Karpas-422 (cell line): ENCODE results near the gene PHOSPHO1. TPM values are rescaled to one million over a fixed set of nuclear protein-coding genes. Genes with fewer than 3 reads are reported as not detected.
A peak's percentile ranks its signal among the peaks of the same experiment; 100 is the strongest.

Experiments used
- DNase-seq: peaks from one replicate; pipeline ENCODE4 v3.0.0-alpha.2; 2015
- H2AFZ ChIP-seq: fragments of 200-600 bp; sonication (generic); 2 replicates; pipeline ENCODE4 v1.6.1; 2014; ENCODE audit warnings: antibody characterized with exemption, low read length, mixed read lengths
- H3K27ac ChIP-seq: fragments of 200-600 bp; sonication (generic); 2 replicates; pipeline ENCODE4 v1.5.1; 2014; ENCODE audit warnings: mild to moderate bottlenecking, low read length, moderate library complexity
- H3K27me3 ChIP-seq: fragments of 200-600 bp; sonication (generic); 2 replicates; pipeline ENCODE4 v1.6.1; 2014; ENCODE audit warnings: low read length, mixed read lengths
- H3K36me3 ChIP-seq: fragments of 200-600 bp; sonication (generic); 2 replicates; pipeline ENCODE4 v1.6.1; 2014; ENCODE audit warnings: low read length, mixed read lengths; ENCODE audit not compliant: insufficient read depth
- H3K4me1 ChIP-seq: fragments of 200-600 bp; sonication (generic); 2 replicates; pipeline ENCODE4 v1.6.1; 2014; ENCODE audit warnings: mild to moderate bottlenecking, low read length, mixed read lengths
- H3K4me2 ChIP-seq: fragments of 200-600 bp; sonication (generic); 2 replicates; pipeline ENCODE4 v1.6.1; 2014; ENCODE audit warnings: low read length, low read depth, mild to moderate bottlenecking; ENCODE audit not compliant: poor library complexity, severe bottlenecking
- H3K4me3 ChIP-seq: fragments of 200-600 bp; sonication (generic); 2 replicates; pipeline ENCODE4 v1.5.1; 2014; ENCODE audit warnings: mild to moderate bottlenecking, antibody characterized with exemption, low read length, mixed read lengths
- H3K79me2 ChIP-seq: fragments of 200-600 bp; sonication (generic); 2 replicates; pipeline ENCODE4 v1.6.1; 2014; ENCODE audit warnings: mild to moderate bottlenecking, low read length, mixed read lengths
- H3K9ac ChIP-seq: fragments of 200-600 bp; sonication (generic); 2 replicates; pipeline ENCODE4 v1.6.0; 2014; ENCODE audit warnings: low read length
- H3K9me2 ChIP-seq: fragments of 200-600 bp; sonication (generic), shearing (Covaris generic); replicated peaks from 2 replicates; pipeline ENCODE4 v1.6.0; 2014; ENCODE audit warnings: mild to moderate bottlenecking, low read length, moderate library complexity; ENCODE audit not compliant: insufficient read depth
- H3K9me3 ChIP-seq: fragments of 300-700, 200-600 bp; sonication (generic); 2 replicates; pipeline ENCODE4 v1.6.1; 2014; ENCODE audit warnings: low read length, mixed read lengths
- H4K20me1 ChIP-seq: fragments of 200-600 bp; sonication (generic); 2 replicates; pipeline ENCODE4 v1.6.1; 2014; ENCODE audit warnings: mild to moderate bottlenecking, antibody characterized with exemption, low read length, low read depth; ENCODE audit not compliant: insufficient read depth
- total RNA-seq: library from RNA; depleted of rRNA; stranded (reverse); fragments of >200 nt; shearing (Covaris generic); gene quantifications from 2 replicates; pipeline ENCODE4 v1.2.3, GENCODE V29; 2014; ENCODE audit warnings: low replicate concordance

PHOSPHO1 gene
- total RNA-seq, 1 experiment from 2014 or later = not detected

- H3K27me3 ChIP-seq = no peaks in the 10 kb centered on the region
- H2AFZ ChIP-seq = no peak overlapping the region
- no peaks in the 10 kb centered on the region for H3K36me3 ChIP-seq
- H3K27ac ChIP-seq = no peak overlapping the region
- no peaks in the 10 kb centered on the region for H3K9me2 ChIP-seq
- H3K4me2 ChIP-seq = no peak overlapping the region
- no peak overlapping the region for H3K9ac ChIP-seq
- H4K20me1 ChIP-seq = no peaks in the 10 kb centered on the region
- H3K4me3 ChIP-seq = no peak overlapping the region
- H3K79me2 ChIP-seq = no peaks in the 10 kb centered on the region
- H3K9me3 ChIP-seq = no peaks in the 10 kb centered on the region
- DNase-seq = peak; percentile 42
- peaks cover 9% of the 10 kb centered on the region for H3K4me1 ChIP-seq
Measured at GRCh38 chr17:49252148-49252695, 21.6 kb upstream of the PHOSPHO1 start.

- H3K9me3 ChIP-seq = no peaks in the 10 kb centered on the region
- H3K36me3 ChIP-seq = no peaks in the 10 kb centered on the region
- H3K79me2 ChIP-seq = no peaks in the 10 kb centered on the region
- H4K20me1 ChIP-seq = no peaks in the 10 kb centered on the region
- no peak overlapping the region for H3K27ac ChIP-seq
- H3K27me3 ChIP-seq = no peaks in the 10 kb centered on the region
- no peak overlapping the region for H3K4me3 ChIP-seq
- H3K9me2 ChIP-seq = no peaks in the 10 kb centered on the region
- DNase-seq = peak; percentile 38
- H2AFZ ChIP-seq = no peak overlapping the region
- no peak overlapping the region for H3K9ac ChIP-seq
- no peak overlapping the region for H3K4me2 ChIP-seq
- H3K4me1 ChIP-seq = peaks cover 9% of the 10 kb centered on the region
Measured at GRCh38 chr17:49249890-49250522, 19.4 kb upstream of the PHOSPHO1 start.

- Histone ChIP-seq H2AFZ (no peak overlapping the region), H3K4me1 (peaks cover 9% of the 10 kb centered on the region), H3K36me3 (no peaks in the 10 kb centered on the region), H3K79me2 (no peaks in the 10 kb centered on the region), H3K9me3 (no peaks in the 10 kb centered on the region), H3K9ac (no peak overlapping the region), H3K4me2 (peak overlapping the region; percentile 7), H3K4me3 (no peak overlapping the region), H3K27ac (no peak overlapping the region), H4K20me1 (no peaks in the 10 kb centered on the region), H3K9me2 (no peaks in the 10 kb centered on the region), H3K27me3 (no peaks in the 10 kb centered on the region)
- peak; percentile 37 for DNase-seq
Measured at GRCh38 chr17:49249292-49249794, 18.8 kb upstream of the PHOSPHO1 start.

GRCh38 chr17:49247944-49248343 lies 17.4 kb upstream of the PHOSPHO1 start:
- H3K4me1 ChIP-seq = peaks cover 9% of the 10 kb centered on the region
- H3K27ac ChIP-seq = no peak overlapping the region
- H3K27me3 ChIP-seq = no peaks in the 10 kb centered on the region
- no peaks in the 10 kb centered on the region for H3K9me3 ChIP-seq
- H3K36me3 ChIP-seq = no peaks in the 10 kb centered on the region
- H2AFZ ChIP-seq = no peak overlapping the region
- no peaks in the 10 kb centered on the region for H3K9me2 ChIP-seq
- H3K4me2 ChIP-seq = no peak overlapping the region
- H3K79me2 ChIP-seq = no peaks in the 10 kb centered on the region
- no peaks in the 10 kb centered on the region for H4K20me1 ChIP-seq
- no peak overlapping the region for H3K4me3 ChIP-seq
- H3K9ac ChIP-seq = no peak overlapping the region
- DNase-seq = no peak

- H3K4me1 ChIP-seq = peaks cover 9% of the 10 kb centered on the region
- H4K20me1 ChIP-seq = no peaks in the 10 kb centered on the region
- H3K36me3 ChIP-seq = no peaks in the 10 kb centered on the region
Measured at GRCh38 chr17:49244839-49245238, 14.3 kb upstream of the PHOSPHO1 start.

GRCh38 chr17:49242813-49243212 lies 12.2 kb upstream of the PHOSPHO1 start:
- no peak overlapping the region for H3K4me3 ChIP-seq

More at GRCh38 chr17:49244839-49245238, 14.3 kb upstream of the PHOSPHO1 start:
- H3K27me3 ChIP-seq = no peaks in the 10 kb centered on the region
- no peak overlapping the region for H3K4me3 ChIP-seq
- H3K79me2 ChIP-seq = no peaks in the 10 kb centered on the region
- no peak overlapping the region for H2AFZ ChIP-seq
- DNase-seq = no peak
- no peaks in the 10 kb centered on the region for H3K9me3 ChIP-seq
- H3K9ac ChIP-seq = no peak overlapping the region
- H3K4me2 ChIP-seq = no peak overlapping the region
- H3K9me2 ChIP-seq = no peaks in the 10 kb centered on the region
- H3K27ac ChIP-seq = no peak overlapping the region

GRCh38 chr17:49241692-49242397 lies 11.3 kb upstream of the PHOSPHO1 start:
- no peaks in the 10 kb centered on the region for H3K36me3 ChIP-seq
- no peak for DNase-seq
- no peak overlapping the region for H3K9ac ChIP-seq
- H3K4me2 ChIP-seq = no peak overlapping the region
- H3K9me3 ChIP-seq = no peaks in the 10 kb centered on the region
- no peak overlapping the region for H3K4me3 ChIP-seq
- H3K79me2 ChIP-seq = no peaks in the 10 kb centered on the region
- no peak overlapping the region for H2AFZ ChIP-seq
- H3K27me3 ChIP-seq = no peaks in the 10 kb centered on the region
- H3K27ac ChIP-seq = no peak overlapping the region
- no peaks in the 10 kb centered on the region for H3K9me2 ChIP-seq
- no peaks in the 10 kb centered on the region for H4K20me1 ChIP-seq
- H3K4me1 ChIP-seq = no peaks in the 10 kb centered on the region

More at GRCh38 chr17:49242813-49243212, 12.2 kb upstream of the PHOSPHO1 start:
- no peaks in the 10 kb centered on the region for H3K9me2 ChIP-seq
- H4K20me1 ChIP-seq = no peaks in the 10 kb centered on the region
- no peak overlapping the region for H3K27ac ChIP-seq
- H3K36me3 ChIP-seq = no peaks in the 10 kb centered on the region
- no peak overlapping the region for H3K4me2 ChIP-seq
- no peak overlapping the region for H3K9ac ChIP-seq
- no peaks in the 10 kb centered on the region for H3K9me3 ChIP-seq
- no peak overlapping the region for H2AFZ ChIP-seq
- no peaks in the 10 kb centered on the region for H3K27me3 ChIP-seq
- DNase-seq = no peak
- no peaks in the 10 kb centered on the region for H3K79me2 ChIP-seq
- H3K4me1 ChIP-seq = no peaks in the 10 kb centered on the region

GRCh38 chr17:49241040-49241439 lies 10.5 kb upstream of the PHOSPHO1 start:
- Histone ChIP-seq H4K20me1 (no peaks in the 10 kb centered on the region), H3K79me2 (no peaks in the 10 kb centered on the region), H3K4me1 (no peaks in the 10 kb centered on the region), H3K36me3 (no peaks in the 10 kb centered on the region), H3K4me2 (no peak overlapping the region), H3K9ac (no peak overlapping the region), H3K9me3 (no peaks in the 10 kb centered on the region), H2AFZ (no peak overlapping the region), H3K27ac (no peak overlapping the region), H3K4me3 (no peak overlapping the region), H3K9me2 (no peaks in the 10 kb centered on the region), H3K27me3 (no peaks in the 10 kb centered on the region)
- no peak for DNase-seq
